ENCODE measurements around the gene SDHA. TPM values are rescaled to one million over a fixed set of nuclear protein-coding genes. Genes with fewer than 3 reads are reported as not detected.

Gene SDHA
- total and polyA plus RNA-seq, 2 of the 13 experiments (the other 11 are each of a cell fraction or from before 2014, with no cell fraction given), result 185 to 240 TPM

- Histone ChIP-seq H4K20me1 (ENCODE audit: insufficient read depth, low read length) (peaks cover under 1% of the 10 kb centered on the region; the same call in 1 of the 2 replicates), H3K4me1 (ENCODE audit: insufficient read depth, low read length) (no peaks in the 10 kb centered on the region), H3K9me3 (ENCODE audit: low read length) (no peaks in the 10 kb centered on the region), H2AFZ (ENCODE audit: low read length) (no peak overlapping the region), H3K27me3 (ENCODE audit: control insufficient read depth in 1 of 2, insufficient read depth in 2 of 2, low read length in 2 of 2) (no peaks in the 10 kb centered on the region), H3K4me2 (ENCODE audit: low read depth, low read length) (no peak overlapping the region), H3K27ac (ENCODE audit: extremely low read length, insufficient read depth, low read length) (no peak overlapping the region), H3K4me3 (replicated peaks in 1 of 3; ENCODE audit: insufficient read depth in 1 of 3, low read depth in 2 of 3, low read length in 3 of 3) (no peak overlapping the region), H3K79me2 (ENCODE audit: insufficient read depth, low read length) (no peaks in the 10 kb centered on the region), H3K36me3 (replicated peaks in 1 of 2; ENCODE audit: control insufficient read depth in 1 of 2, insufficient read depth in 2 of 2, low read length in 2 of 2) (peaks cover 9 to 12% of the 10 kb centered on the region in 2 experiments; a peak in 4 of 5 replicates), H3K9ac (ENCODE audit: insufficient read depth, low read depth, low read length) (no peak overlapping the region)
- DNase-seq (ENCODE audit: low spot score) (no peak), FAIRE-seq (no peak), ATAC-seq (no peak)
- ChIA-PET POLR2A (no interaction called here), CTCF (ENCODE audit: low intra/inter-chr PET ratio, low total read pairs) (no interaction called here)
- 96% methylated on average over 7 of the region's 16 CpGs for WGBS (ENCODE audit: low lambda C conversion rate)
- intact Hi-C loops (cut with micrococcal nuclease; ENCODE audit: unreplicated experiment), result no loop called here
- no peak for TF ChIP-seq IKZF4 (CRISPR knock-in tag; IDR thresholded peaks at IDR 0.05; ENCODE audit: borderline replicate concordance, low read depth, not compliant biosample characterization)
- peak; percentile 4 for TF ChIP-seq AGO2 (optimal IDR thresholded peaks at IDR 0.05; ENCODE audit: low read depth, low read length)
- BruUV-seq (replicated peaks), result no TSS peak
- in situ Hi-C loops (cut with HindIII; ENCODE audit: extremely low pct_ligation_motif_present, low pct_unique_long_range_greater_than_20kb), result no loop called here
Measured at GRCh38 chr5:199197-199949, 18.7 kb upstream of the SDHA start.

GRCh38 chr5:199950-200645 is 18.0 kb upstream of the SDHA start:
- FAIRE-seq, result no peak
- intact Hi-C loops (cut with micrococcal nuclease; ENCODE audit: unreplicated experiment), result no loop called here
- no peak for DNase-seq (ENCODE audit: low spot score)
- Histone ChIP-seq H3K4me2 (ENCODE audit: low read depth, low read length) (no peak overlapping the region), H3K36me3 (replicated peaks in 1 of 2; ENCODE audit: control insufficient read depth in 1 of 2, insufficient read depth in 2 of 2, low read length in 2 of 2) (peaks cover 12 to 19% of the 10 kb centered on the region in 2 experiments; a peak in 4 of 5 replicates), H3K4me1 (ENCODE audit: insufficient read depth, low read length) (no peaks in the 10 kb centered on the region), H2AFZ (ENCODE audit: low read length) (no peak overlapping the region), H3K27me3 (ENCODE audit: control insufficient read depth in 1 of 2, insufficient read depth in 2 of 2, low read length in 2 of 2) (no peaks in the 10 kb centered on the region), H3K79me2 (ENCODE audit: insufficient read depth, low read length) (no peaks in the 10 kb centered on the region), H3K9me3 (ENCODE audit: low read length) (no peaks in the 10 kb centered on the region), H4K20me1 (ENCODE audit: insufficient read depth, low read length) (peaks cover 3% of the 10 kb centered on the region; the same call in 1 of the 2 replicates), H3K4me3 (replicated peaks in 1 of 3; ENCODE audit: insufficient read depth in 1 of 3, low read depth in 2 of 3, low read length in 3 of 3) (no peak overlapping the region), H3K27ac (ENCODE audit: extremely low read length, insufficient read depth, low read length) (no peak overlapping the region), H3K9ac (ENCODE audit: insufficient read depth, low read depth, low read length) (no peak overlapping the region)
- no TSS peak for BruUV-seq (replicated peaks)
- in situ Hi-C loops (cut with HindIII; ENCODE audit: extremely low pct_ligation_motif_present, low pct_unique_long_range_greater_than_20kb), result no loop called here
- POLR2A ChIA-PET, result no interaction called here
- no peak for ATAC-seq
- 96% methylated on average over 22 of the region's 23 CpGs for WGBS (ENCODE audit: low lambda C conversion rate)
- CTCF ChIA-PET (ENCODE audit: low intra/inter-chr PET ratio, low total read pairs), result no interaction called here
- TF ChIP-seq MTA3 (CRISPR knock-in tag; IDR thresholded peaks at IDR 0.05) (no peak), ARNTL (CRISPR knock-in tag; IDR thresholded peaks at IDR 0.05) (no peak), NFATC3 (CRISPR knock-in tag; IDR thresholded peaks at IDR 0.05) (no peak), DBP (CRISPR knock-in tag; IDR thresholded peaks at IDR 0.05; ENCODE audit: not compliant biosample characterization) (no peak), TOPORS (CRISPR knock-in tag; IDR thresholded peaks at IDR 0.05) (no peak), CCAR2 (optimal IDR thresholded peaks at IDR 0.05; ENCODE audit: low read depth, low read length) (no peak), ZKSCAN8 (CRISPR knock-in tag; IDR thresholded peaks at IDR 0.05; ENCODE audit: borderline replicate concordance) (no peak), BRD4 (CRISPR knock-in tag; IDR thresholded peaks at IDR 0.05) (no peak), ZBTB7B (CRISPR knock-in tag; IDR thresholded peaks at IDR 0.05) (no peak), SP140L (CRISPR knock-in tag; IDR thresholded peaks at IDR 0.05; ENCODE audit: borderline replicate concordance) (no peak), GLI4 (CRISPR knock-in tag; IDR thresholded peaks at IDR 0.05; ENCODE audit: borderline replicate concordance) (no peak), ARNT2 (CRISPR knock-in tag; IDR thresholded peaks at IDR 0.05; ENCODE audit: low read depth) (no peak), ZNF333 (CRISPR knock-in tag; IDR thresholded peaks at IDR 0.05; ENCODE audit: borderline replicate concordance) (no peak), ZNF331 (CRISPR knock-in tag; IDR thresholded peaks at IDR 0.05) (no peak), ATF7-NPFF (CRISPR knock-in tag; IDR thresholded peaks at IDR 0.05; ENCODE audit: low read depth) (no peak), ERF (CRISPR knock-in tag; IDR thresholded peaks at IDR 0.05) (no peak)
